A549 treated with Mapracorat at 1 μM for 4 hours (cell line): ENCODE data around the gene C22orf15. TPM values are rescaled to one million over a fixed set of nuclear protein-coding genes. Genes with fewer than 3 reads are reported as not detected.

ENCODE experiments used
- total RNA-seq: library from RNA; stranded (reverse); fragments of 200-300 nt; extraction: Qiagen RNA extraction; gene quantifications from 5 replicates; pipeline ENCODE4 v1.2.3, GENCODE V29; 2022

The C22orf15 gene, protein sequence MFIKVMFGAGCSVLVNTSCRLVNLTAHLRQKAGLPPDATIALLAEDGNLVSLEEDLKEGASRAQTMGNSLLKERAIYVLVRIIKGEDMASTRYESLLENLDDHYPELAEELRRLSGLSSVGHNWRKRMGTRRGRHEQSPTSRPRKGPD
- total RNA-seq, result not detected in 5 replicates

DNA sequence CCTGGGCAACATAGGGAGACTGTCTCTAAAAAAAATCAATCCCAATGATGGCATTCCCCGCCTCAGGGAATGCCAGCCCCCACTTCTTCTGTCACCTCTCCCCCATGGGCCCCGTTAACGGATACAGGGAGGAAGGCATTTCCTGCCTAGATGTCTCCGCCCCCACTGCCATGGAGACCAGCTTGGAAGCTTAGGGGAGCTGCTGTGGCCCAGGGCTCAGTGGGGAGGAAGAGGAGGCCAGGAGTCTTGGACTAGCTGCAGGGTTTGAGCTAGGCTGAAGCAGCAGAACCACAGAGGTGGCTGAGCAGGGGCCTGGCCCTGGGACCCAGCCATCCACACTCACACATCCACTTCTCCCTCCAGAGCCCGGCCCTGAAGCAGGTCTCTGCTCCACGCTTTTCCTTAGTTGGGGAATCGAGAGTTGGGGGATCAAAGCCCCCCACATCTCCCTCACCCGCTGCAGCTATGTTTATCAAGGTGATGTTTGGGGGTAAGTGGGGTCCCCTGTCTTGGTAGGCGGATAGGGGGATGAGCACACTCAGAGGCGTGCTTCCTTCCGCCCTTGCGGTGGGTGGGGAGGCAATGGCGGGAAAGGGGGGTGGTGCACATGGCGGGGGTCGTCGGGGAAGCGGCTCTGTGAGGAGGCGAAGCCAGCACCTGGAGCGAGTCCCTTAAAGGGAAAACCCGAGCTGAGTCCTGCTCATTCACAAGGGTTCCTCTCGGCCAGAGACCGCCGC is at the start of gene C22orf15:
C22orf15 (plus strand) TSS at position 149 of the 737 bp plus-strand sequence; CDS start at position 466, 317 bp downstream.

DNA sequence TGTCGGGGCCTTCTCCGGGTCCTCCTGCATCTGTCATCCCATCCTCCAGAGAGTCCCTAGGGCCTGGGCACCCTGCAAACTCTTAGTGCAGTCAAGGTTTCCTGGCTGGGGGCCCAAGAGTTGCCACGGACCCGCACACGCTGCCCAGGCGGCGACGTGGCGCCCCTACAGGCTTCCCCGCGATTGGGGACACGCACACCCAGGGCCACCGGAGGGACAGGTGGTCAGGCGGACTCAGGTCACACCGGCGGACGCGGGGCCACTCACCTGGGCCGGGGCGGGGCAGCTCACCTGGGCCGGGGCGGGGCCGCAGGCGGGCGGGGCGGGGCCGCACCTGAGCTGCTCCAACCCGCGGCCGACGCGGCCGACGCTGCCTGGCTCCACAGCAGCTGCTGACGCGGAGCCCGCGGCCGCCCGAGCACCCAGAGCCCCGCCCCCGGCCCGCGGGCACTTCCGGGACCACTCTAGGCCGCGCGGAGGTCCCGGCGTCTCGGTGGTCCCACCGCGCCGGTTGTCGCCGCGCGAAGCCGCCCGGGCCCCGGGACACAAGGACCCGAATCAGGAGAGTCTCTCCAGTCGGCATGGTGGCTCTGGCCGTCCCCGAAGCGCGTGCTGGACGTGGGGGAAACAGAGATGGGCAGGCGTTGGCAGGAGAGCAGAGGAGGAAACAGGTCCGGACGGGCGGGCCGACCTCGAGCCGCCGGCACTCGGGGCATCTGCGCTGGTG is 11.9 kb upstream of the C22orf15 start, which contains the start of gene ZNF70:
ZNF70 (minus strand) TSS at position 399 of the 727 bp plus-strand sequence. CDS start 5,972 bp downstream, outside the sequence.

DNA sequence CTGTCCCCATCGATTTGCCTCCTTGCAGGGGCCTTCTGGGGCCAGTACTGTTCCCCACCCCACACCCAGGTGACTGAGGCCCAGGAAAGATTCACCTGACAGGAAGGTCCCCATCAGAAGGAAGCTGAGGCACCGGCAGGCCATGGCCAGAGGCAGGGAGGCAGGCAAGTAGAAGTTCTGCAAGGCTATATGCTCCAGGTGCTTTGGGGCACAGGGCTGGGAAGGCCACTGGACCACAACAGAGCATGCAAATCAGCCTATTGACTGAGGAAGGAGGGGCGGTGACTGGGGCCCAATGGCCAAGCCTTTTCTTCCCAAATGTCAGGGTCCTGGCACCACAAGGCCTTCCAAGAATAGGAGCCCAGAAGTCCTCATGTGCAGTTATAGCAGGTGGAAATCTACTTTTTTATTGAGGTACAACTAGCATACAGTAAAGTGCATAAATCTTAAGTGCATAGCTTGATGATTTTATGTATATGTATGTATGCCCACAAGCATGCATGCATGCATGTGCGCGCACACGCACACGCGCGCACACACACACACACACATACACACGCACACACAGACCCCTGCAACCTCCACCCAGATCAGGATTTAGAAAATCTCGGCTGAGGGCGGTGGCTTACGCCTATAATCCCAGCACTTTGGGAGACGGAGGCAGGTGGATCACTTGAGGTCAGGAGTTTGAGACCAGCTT is 8.4 kb upstream of the C22orf15 start, which contains the start of gene VPREB3:
VPREB3 (minus strand) TSS at position 206 of the 700 bp plus-strand sequence; CDS start at position 144, 62 bp downstream.

DNA sequence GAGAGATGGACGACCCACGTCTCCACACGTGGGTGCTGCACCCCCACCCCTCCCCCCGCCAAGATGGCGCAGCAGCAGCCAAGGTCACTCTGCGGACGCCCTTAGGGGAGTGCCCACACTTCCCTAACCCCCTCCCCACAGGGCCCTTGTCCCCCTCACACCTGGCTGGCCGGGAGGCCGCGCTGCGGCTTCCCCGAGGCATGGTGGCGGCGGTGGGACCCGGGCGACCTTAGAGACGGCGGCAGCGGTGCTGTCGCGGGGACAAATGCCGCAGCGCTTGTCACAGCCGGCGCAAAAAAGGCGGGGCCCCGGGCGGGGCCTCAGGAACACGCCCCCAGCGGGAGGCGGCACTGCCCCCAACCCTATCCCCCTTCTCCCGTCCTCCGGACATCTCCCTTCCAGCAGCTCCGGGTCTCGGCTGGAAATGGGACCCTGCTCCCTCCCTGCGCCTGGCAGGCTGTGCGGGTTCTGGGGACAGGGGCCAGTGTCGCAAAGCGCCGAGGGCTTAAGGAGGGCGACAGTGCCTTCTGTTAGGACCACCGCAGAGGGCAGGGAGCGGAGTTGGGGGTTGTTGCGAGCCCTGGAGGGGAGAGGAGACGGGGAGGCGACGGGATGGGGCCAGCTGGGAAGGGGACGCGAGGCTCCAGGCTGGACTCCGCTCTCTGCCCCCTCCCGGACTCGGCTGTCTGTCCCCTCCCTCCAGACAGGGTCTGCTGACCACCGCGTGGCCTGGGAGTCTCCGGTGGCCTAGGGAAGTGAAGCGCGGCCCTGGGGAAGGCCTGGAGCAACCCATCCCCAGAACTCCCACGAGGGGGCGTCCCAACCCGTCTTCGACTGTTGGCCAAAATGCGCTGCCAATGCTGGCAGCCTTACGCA is 5.1 kb downstream of the C22orf15 start, which contains the start of gene CHCHD10:
CHCHD10 (minus strand) TSS at position 300 of the 876 bp plus-strand sequence; CDS start at position 202, 98 bp downstream.

DNA sequence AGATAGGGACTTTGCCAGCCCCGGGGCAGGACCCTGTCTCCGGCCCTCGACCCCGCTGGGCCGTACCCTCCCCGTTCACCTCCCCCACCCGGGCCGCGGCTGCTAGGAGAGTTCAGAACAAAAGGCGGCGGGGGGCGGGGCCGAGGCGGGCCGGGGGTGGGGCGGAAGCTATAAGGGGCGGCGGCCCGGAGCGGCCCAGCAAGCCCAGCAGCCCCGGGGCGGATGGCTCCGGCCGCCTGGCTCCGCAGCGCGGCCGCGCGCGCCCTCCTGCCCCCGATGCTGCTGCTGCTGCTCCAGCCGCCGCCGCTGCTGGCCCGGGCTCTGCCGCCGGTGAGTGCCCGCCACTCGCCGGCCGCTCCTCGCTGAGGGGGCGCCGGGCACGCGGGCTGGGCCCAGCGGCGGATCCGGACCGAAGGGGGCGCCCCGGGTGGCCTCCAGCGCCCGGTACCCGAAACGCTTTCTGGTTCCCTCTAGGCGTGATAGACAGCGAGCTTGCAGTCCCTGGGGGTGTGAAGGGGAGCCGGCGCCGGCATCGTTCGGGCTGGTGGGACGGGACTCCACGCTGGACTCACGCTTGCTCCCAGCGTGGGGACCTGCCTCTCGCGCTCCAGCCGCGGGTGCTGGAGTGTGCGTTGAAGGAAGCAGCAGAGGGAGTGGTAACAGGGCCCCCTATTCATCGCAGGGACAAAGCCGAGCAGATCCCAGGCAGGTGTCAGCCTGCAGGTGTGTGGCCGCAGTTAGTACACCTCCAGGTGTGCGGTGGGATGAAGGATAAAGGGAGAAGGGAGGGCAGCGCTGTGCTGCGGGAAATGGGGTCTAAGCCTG is 10.1 kb downstream of the C22orf15 start, which contains the start of gene MMP11:
MMP11 (plus strand) TSS at position 201 of the 825 bp plus-strand sequence; CDS start at position 223, 22 bp downstream.

DNA sequence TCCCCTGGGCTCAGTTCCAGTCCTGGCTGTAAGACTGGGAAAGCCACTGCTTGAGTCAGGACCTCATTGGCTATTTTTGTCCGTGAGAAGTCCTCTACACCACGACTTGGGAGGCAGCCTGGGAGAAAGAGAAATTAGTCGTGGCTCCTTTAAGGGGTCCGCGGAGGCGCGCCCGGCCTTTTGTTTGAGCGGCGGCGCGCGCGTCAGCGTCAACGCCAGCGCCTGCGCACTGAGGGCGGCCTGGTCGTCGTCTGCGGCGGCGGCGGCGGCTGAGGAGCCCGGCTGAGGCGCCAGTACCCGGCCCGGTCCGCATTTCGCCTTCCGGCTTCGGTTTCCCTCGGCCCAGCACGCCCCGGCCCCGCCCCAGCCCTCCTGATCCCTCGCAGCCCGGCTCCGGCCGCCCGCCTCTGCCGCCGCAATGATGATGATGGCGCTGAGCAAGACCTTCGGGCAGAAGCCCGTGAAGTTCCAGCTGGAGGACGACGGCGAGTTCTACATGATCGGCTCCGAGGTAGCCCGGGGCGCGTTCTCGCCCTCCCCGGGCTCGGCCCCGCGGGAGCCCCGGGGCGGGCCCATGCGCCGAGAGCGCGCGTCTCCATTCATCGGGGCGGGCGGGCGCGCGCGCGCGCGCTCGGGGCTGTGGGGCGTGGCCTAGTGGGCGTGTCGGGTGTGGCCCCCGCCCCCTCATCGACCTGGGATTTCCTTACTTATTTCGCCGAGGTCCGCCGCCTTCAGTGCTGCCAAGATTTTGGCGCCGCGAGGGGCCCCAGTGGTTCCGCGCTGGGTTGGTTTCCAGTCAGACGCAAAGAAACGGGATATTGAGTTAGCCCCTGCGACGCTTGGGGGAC is 24.2 kb downstream of the C22orf15 start, which contains the start of gene SMARCB1:
SMARCB1 (plus strand) TSS at position 215 of the 848 bp plus-strand sequence; CDS start at position 419, 204 bp downstream.

Other genes starting within 250 kb of the C22orf15 start
- gene IGLL1, start 182.7 kb upstream of the C22orf15 start, total RNA-seq, result not detected in 5 replicates
- gene DRICH1, start 130.7 kb upstream of the C22orf15 start, total RNA-seq, result 0.18 to 0.46 TPM (median 0.22 TPM) in 3 of 5 replicates, not detected in the others
- not detected in 5 replicates for gene RGL4, start 72.0 kb upstream of the C22orf15 start, total RNA-seq
- 0.83 to 1.1 TPM (median 1.00 TPM) in 5 replicates for gene ZNF70, start 11.9 kb upstream of the C22orf15 start, total RNA-seq
- 0.34 to 1.3 TPM (median 0.73 TPM) in 4 of 5 replicates, not detected in the other for gene VPREB3, start 8.6 kb upstream of the C22orf15 start, total RNA-seq
- 82.4 to 195 TPM (median 176 TPM) in 5 replicates for gene CHCHD10, start 5.0 kb downstream of the C22orf15 start, total RNA-seq
- 0.08 to 0.43 TPM (median 0.27 TPM) in 5 replicates for gene MMP11, start 9.9 kb downstream of the C22orf15 start, total RNA-seq
- 50.1 to 53.5 TPM (median 52.8 TPM) in 5 replicates for gene SMARCB1, start 24.0 kb downstream of the C22orf15 start, total RNA-seq
- gene DERL3, start 76.0 kb downstream of the C22orf15 start, total RNA-seq, result 0.32 to 0.66 TPM (median 0.52 TPM) in 5 replicates
- gene SLC2A11, start 94.9 kb downstream of the C22orf15 start, total RNA-seq, result 8.6 to 10.7 TPM (median 10.0 TPM) in 5 replicates
- 518 to 960 TPM (median 932 TPM) in 5 replicates for gene MIF, start 131.4 kb downstream of the C22orf15 start, total RNA-seq
- gene GSTT2B, start 198.2 kb downstream of the C22orf15 start, total RNA-seq, result 0.28 to 0.43 TPM (median 0.39 TPM) in 5 replicates
- gene DDTL, start 203.9 kb downstream of the C22orf15 start, total RNA-seq, result 1.6 to 2.1 TPM (median 1.9 TPM) in 5 replicates
- 116 to 169 TPM (median 161 TPM) in 5 replicates for gene DDT, start 211.5 kb downstream of the C22orf15 start, total RNA-seq
- gene GSTT2, start 217.1 kb downstream of the C22orf15 start, total RNA-seq, result 0.27 TPM in 1 of 5 replicates, not detected in the others
- gene GSTT4, start 242.5 kb downstream of the C22orf15 start, total RNA-seq, result not detected in 5 replicates
- 26.2 to 33.4 TPM (median 33.0 TPM) in 5 replicates for gene CABIN1, start 248.3 kb downstream of the C22orf15 start, total RNA-seq